ENCODE measurements around the gene ALDH1L2.
A peak's percentile ranks its signal among the peaks of the same experiment; 100 is the strongest.
"Not testable (repeated sequence)": the region's sequence is repeated elsewhere in the genome, so short reads cannot be mapped to it uniquely, and the experiment has no call there.

ALDH1L2 gene

DNA sequence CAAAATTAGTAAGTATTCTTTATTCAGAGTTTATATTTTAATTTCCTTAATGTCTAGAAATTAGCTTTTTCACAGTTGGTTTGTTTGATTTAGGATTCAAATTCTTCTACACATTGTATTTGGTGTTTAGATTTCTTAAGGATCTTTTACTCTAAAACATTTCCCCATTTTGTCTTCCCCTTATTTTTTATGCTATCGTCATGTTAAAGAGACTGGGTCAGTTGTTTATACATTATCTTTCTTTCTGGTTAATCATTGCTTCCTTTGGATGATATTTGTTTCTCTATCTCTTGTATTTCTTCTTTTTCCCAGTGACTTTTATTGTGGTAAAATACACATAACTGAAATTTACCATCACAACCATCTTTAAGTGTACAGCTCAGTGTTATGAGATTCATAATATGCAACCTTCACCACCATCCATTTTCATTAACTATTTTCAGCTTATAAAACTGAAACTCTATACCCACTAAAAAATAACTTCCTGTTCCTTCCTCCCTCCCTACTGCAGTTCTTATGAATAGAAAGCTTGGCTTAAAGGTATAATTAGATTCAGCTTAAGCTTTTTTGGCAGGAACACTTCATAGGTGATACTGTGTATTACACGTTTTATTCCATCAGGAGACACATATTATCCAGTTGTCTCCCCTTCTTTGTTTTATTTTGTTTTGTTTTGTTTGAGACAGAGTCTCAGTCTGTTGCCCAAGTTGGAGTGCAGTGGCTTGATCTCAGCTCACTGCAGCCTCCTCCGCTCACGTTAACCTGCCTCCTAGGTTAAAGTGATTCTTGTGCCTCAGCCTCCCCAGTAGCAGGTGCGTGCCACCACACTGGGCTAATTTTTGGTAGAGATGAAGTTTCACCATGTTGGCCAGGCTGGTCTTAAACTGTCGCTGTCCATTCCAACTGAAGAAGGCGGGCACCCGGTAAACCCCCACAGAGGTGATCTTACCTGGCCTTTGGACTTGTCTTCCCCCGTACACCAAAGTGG is 53.1 kb downstream of the ALDH1L2 start:
- no peak for DNase-seq

GRCh38 chr12:105026411-105026810 is 57.8 kb downstream of the ALDH1L2 start:
- DNase-seq: no peak

GRCh38 chr12:105025890-105026289 is 58.4 kb downstream of the ALDH1L2 start:
- DNase-seq: peak; percentile 60

- no peak for DNase-seq
Observed at GRCh38 chr12:105024928-105025327, 59.3 kb downstream of the ALDH1L2 start.

- no peak for DNase-seq
Observed at GRCh38 chr12:105020241-105020962, 63.9 kb downstream of the ALDH1L2 start.

DNA sequence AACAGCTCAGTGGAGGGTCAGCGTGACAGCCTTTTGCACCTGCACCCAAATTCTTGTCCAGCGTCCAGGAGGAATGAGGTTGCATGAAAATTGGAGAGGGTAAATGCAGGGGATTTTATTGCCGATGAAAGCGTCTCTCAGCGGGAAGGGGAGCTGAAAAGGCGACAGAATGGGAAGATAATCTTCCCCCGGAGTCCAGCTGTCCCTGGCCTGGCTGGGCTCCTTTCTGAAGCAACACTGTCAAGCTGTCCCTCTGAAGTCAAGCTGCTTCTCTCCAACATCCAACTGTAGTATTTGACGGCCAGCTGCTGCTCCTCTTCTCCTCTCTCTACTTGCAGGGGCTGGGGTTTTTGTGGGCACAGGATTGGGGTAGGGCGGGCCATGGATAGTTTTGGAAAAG is 65.5 kb downstream of the ALDH1L2 start:
- no peak for DNase-seq

GRCh38 chr12:105018012-105018411 is 66.2 kb downstream of the ALDH1L2 start:
- no peak for DNase-seq

DNA sequence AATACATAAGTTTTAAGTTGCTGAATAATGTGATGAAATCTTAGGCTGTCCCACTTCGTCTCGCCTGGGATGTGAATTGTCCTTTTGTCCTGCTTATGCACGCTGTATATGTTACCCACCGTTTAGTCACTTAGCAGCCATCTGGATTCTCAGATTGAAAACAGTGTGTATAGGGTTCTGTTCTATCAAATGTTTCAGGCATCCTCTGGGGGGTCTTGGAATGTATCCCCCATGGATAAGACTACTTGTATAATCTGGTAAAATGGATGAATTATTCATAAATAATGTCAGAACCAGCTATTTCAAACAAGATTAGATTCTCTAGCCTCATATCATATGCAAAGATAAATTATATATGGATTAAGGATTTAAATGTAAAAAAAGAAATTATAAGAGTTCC is 68.7 kb downstream of the ALDH1L2 start:
- no peak for DNase-seq

DNA sequence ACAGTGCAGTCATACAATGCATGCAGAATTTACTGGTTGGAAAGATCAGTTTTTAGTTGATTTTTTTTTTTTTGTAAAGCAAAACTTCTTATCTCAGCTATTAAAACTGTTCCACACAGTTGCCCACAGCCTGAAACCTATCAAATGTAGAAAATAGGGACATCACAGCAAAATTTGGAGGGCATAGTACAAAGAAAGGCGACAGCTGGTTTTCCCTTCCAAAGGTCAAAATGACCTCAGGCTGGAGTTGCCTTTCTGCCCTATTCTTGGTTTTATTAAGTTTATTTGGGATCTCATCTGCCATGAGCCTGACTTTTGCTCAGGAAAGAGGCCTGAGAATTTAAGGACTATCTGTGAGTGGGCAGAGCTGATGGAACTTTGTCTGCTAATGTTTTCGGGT is 69.7 kb downstream of the ALDH1L2 start:
- DNase-seq: no peak

GRCh38 chr12:105013892-105014291 is 70.4 kb downstream of the ALDH1L2 start:
- DNase-seq: no peak

- DNase-seq: no peak
Observed at GRCh38 chr12:105001476-105001875, 82.8 kb downstream of the ALDH1L2 start.

- DNase-seq: no peak
Observed at GRCh38 chr12:104999347-104999685, 84.9 kb downstream of the ALDH1L2 start.

- DNase-seq: no peak
Observed at GRCh38 chr12:104998423-104999346, 85.6 kb downstream of the ALDH1L2 start.

- DNase-seq: no peak
Observed at GRCh38 chr12:104997541-104997940, 86.7 kb downstream of the ALDH1L2 start.

DNA sequence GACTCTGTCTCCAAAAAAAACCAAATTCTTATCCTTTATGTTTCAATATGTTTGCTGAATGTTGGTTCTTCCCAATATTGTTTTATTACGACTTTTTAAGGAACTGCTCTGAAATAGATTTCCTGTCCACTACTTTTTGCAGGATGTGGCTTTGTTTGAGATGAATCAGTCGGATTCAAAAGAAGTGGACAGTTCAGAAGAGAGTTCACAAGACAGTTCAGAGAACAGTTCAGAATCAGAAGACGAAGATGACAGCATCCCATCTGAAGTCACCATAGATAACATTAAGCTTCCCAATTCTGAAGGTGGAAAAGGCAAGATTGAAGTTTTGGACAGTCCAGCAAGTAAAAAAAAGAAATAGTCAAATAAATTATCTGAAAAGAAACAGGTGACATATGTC is 89.9 kb downstream of the ALDH1L2 start:
- no peak for DNase-seq

DNA sequence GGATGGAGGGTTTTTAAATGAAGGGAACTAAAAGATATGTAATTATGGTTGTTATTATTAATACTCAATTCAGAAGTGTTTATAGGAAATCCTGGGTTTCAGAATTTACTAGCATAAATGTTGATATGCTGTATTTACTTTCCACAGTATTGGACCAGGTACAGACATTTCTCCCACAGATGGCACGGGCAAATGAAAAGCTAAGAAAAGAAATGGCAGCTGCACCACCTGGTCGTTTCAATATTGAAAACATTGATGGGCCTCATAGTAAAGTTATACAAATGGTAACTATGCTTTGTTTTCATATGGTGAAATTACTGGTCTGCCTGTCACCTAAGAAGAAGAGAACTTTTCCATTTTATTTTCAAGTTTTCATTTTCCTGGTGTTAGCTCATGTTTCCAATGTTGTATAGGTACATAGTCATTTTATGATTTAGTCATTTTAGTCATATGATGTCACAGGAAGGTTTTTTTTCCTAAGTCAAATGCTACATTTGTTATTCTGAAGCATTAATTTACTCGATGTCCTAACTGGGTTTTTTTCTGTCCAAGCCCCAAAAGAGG is 92.6 kb downstream of the ALDH1L2 start:
- no peak for DNase-seq

DNA sequence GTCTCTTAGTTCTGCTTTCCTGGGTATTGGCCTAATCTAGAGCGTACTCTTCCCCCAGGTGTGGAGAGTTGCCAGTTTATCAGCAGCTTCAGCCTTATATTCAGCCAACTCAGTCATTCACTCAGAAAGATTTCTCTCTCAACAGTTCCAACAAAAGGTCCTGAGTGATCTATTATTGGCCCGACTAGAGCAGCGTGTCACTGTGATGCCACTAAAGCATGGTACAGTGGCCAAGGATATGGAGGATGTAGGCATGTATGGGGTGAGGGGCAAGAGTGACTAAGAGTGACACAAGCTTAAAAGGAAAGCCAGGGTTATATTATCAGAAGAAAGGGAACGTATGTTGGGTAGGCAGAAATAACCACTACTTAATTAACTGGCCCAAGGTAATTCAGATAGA is 93.3 kb downstream of the ALDH1L2 start:
- DNase-seq: no peak

DNA sequence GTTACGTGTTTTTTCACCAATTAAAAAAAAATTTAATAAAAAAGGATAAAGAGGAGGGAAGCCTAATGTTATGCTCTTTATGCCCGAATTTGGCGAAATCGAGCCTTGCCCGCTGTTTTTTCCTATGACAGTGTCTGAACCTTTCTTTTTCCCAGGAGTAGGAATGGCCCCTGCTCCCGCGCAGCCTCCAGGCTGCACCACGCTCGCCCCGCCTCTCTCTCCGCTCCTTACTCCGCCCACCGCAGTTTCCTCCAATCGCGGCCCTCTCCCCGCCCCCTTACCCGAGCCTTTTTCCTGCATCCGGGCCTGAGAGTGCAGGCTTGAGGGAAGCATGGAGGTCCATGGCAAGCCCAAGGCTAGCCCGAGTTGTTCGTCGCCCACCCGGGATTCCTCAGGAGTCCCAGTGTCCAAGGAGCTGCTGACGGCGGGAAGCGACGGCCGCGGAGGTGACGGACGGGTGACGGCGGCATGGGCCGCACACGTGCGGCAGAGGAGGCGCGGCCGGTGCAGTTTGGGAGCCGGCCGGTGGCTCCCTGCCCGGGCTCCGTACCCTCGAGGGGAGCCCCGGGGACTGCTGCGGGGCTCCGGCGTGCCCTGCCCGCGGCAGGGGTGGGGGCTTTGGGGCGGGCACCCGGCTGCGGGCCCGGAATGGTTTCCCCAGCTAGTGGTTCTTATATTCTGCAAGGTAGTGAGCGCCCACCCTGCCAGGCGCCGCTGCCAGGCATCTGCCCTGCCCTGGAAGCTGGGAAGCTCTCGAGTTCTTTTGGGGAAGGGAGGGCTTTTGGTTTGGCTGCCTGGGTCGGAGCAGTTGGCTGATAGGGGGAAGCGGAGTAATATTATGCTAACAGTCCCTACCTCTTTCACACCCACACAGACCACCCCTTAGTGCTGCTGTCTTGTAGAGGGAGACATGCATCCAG is 98.0 kb downstream of the ALDH1L2 start, which contains the start of gene NOPCHAP1:
Gene NOPCHAP1, plus strand, starts transcription at position 295 of the 920 bp plus-strand sequence. Its CDS starts 37 bp downstream, at position 332.
- DNase-seq: peak; percentile 94

GRCh38 chr12:104985206-104985605 is 99.1 kb downstream of the ALDH1L2 start:
- no peak for DNase-seq

- DNase-seq: not testable (repeated sequence)
Observed at GRCh38 chr12:104977688-104978087, 106.6 kb downstream of the ALDH1L2 start.

GRCh38 chr12:104976703-104977102 is 107.6 kb downstream of the ALDH1L2 start:
- no peak for DNase-seq

Measured in midbrain (tissue), 1 donor.